ENCODE measurements around the gene GPC1.

- TF ChIP-seq CTCF (IDR thresholded peaks at IDR 0.05 in 8 of 11, conservative IDR thresholded peaks at IDR 0.05 in 3 of 11) (no peak), POLR2AphosphoS5 (IDR thresholded peaks at IDR 0.05) (no peak), POLR2A (IDR thresholded peaks at IDR 0.05) (no peak)
These were observed 18.8 kb downstream of the GPC1 start for GRCh38 chr2:240454106-240454901.
